Parathyroid adenoma (tissue), 2 donors: ENCODE data around the gene IRAG1.

Experiments
- H2AFZ ChIP-seq: fragments of 300-600 bp; sonication (generic); one replicate; pipeline ENCODE4 v1.7.0; 2017; ENCODE audit warnings: antibody characterized with exemption, mild to moderate bottlenecking
- H3K27ac ChIP-seq: fragments of 300-600 bp; sonication (generic); one replicate; pipeline ENCODE4 v1.7.0; 2017
- H3K27me3 ChIP-seq: fragments of 300-600 bp; sonication (generic); one replicate; pipeline ENCODE4 v1.7.0; 2017; ENCODE audit warnings: low read length; ENCODE audit not compliant: control insufficient read depth, insufficient read depth
- H3K36me3 ChIP-seq: fragments of 300-600 bp; sonication (generic); one replicate; pipeline ENCODE4 v1.7.0; 2017; ENCODE audit warnings: low read length; ENCODE audit not compliant: control insufficient read depth, insufficient read depth
- H3K4me1 ChIP-seq: fragments of 300-600 bp; sonication (generic); one replicate; pipeline ENCODE4 v1.7.0; 2017; ENCODE audit warnings: control low read depth
- H3K4me2 ChIP-seq: fragments of 300-600 bp; sonication (generic); one replicate; pipeline ENCODE4 v1.7.0; 2017; ENCODE audit warnings: low read length
- H3K4me3 ChIP-seq: fragments of 300-600 bp; sonication (generic); one replicate; pipeline ENCODE4 v1.7.0; 2017; ENCODE audit warnings: low read depth, low read length
- H3K79me2 ChIP-seq: fragments of 300-600 bp; sonication (generic); one replicate; pipeline ENCODE4 v1.7.0; 2017; ENCODE audit warnings: control low read depth
- H3K9ac ChIP-seq: fragments of 300-600 bp; sonication (generic); one replicate; pipeline ENCODE4 v1.7.0; 2017; ENCODE audit warnings: mild to moderate bottlenecking
- H3K9me3 ChIP-seq: fragments of 300-600 bp; sonication (generic); one replicate; pipeline ENCODE4 v1.7.0; 2017; ENCODE audit warnings: low read length; ENCODE audit not compliant: control insufficient read depth
- TF ChIP-seq, protein P1 (sequence below): fragments of 300-600 bp; sonication (generic); IDR thresholded peaks from one replicate; pipeline ENCODE4 v1.7.0; 2017; ENCODE audit warnings: antibody characterized with exemption, mild to moderate bottlenecking
- donor health status: primary hyperparathyroidism.

The IRAG1 gene

DNA sequence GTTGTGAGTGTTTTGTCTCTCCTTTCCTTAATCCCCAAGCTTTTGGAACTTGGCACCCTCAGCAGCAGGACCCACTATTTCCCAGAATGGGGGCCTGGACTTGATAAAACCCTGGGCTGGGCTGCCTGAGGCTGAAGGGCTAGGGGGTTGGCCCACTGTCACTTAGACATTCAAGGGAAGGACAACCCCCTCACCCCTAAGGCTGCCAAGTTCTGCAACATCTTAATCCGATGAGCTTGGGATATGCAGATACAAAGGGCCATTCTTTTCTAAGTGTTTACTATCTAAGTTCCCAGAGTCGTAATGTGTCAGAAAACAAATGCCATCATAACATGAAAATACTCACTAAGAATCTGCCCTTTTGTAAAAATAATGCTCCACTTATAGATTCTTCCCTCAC lies 42.9 kb downstream of the IRAG1 start:
- Histone ChIP-seq H3K9ac (no peak overlapping the region), H3K9me3 (no peaks in the 10 kb centered on the region), H3K27me3 (no peaks in the 10 kb centered on the region), H3K36me3 (no peaks in the 10 kb centered on the region), H3K4me3 (no peak overlapping the region), H3K4me2 (no peak overlapping the region), H3K27ac (no peak overlapping the region), H3K79me2 (no peaks in the 10 kb centered on the region), H3K4me1 (peaks cover 3% of the 10 kb centered on the region), H2AFZ (no peak overlapping the region)
- TF ChIP-seq, protein P1, sequence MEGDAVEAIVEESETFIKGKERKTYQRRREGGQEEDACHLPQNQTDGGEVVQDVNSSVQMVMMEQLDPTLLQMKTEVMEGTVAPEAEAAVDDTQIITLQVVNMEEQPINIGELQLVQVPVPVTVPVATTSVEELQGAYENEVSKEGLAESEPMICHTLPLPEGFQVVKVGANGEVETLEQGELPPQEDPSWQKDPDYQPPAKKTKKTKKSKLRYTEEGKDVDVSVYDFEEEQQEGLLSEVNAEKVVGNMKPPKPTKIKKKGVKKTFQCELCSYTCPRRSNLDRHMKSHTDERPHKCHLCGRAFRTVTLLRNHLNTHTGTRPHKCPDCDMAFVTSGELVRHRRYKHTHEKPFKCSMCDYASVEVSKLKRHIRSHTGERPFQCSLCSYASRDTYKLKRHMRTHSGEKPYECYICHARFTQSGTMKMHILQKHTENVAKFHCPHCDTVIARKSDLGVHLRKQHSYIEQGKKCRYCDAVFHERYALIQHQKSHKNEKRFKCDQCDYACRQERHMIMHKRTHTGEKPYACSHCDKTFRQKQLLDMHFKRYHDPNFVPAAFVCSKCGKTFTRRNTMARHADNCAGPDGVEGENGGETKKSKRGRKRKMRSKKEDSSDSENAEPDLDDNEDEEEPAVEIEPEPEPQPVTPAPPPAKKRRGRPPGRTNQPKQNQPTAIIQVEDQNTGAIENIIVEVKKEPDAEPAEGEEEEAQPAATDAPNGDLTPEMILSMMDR = no peak

DNA sequence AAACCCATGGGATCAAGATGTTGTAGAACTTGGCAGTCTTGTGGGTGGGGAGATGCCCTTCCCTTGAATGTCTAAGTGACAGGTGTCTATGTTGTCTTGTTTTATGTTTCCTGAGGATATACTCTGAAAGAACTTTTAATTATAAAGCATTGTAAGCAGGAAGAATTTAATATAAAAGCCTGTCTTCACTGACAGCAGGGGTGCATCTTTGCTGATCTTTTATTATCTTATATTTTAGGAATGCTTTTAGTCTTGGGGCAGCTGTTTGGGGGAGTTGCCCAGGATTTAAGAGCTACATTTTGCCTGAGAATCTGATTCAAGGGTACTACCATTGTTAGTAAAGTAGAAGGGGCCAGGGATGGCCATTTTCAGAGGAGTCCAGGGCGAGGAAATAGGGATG lies 43.4 kb downstream of the IRAG1 start:
- Histone ChIP-seq H3K9ac (no peak overlapping the region), H2AFZ (no peak overlapping the region), H3K4me3 (no peak overlapping the region), H3K27ac (no peak overlapping the region), H3K4me1 (peaks cover 3% of the 10 kb centered on the region), H3K79me2 (no peaks in the 10 kb centered on the region), H3K36me3 (no peaks in the 10 kb centered on the region), H3K9me3 (no peaks in the 10 kb centered on the region), H3K27me3 (no peaks in the 10 kb centered on the region), H3K4me2 (no peak overlapping the region)
- TF ChIP-seq, protein P1 = no peak

DNA sequence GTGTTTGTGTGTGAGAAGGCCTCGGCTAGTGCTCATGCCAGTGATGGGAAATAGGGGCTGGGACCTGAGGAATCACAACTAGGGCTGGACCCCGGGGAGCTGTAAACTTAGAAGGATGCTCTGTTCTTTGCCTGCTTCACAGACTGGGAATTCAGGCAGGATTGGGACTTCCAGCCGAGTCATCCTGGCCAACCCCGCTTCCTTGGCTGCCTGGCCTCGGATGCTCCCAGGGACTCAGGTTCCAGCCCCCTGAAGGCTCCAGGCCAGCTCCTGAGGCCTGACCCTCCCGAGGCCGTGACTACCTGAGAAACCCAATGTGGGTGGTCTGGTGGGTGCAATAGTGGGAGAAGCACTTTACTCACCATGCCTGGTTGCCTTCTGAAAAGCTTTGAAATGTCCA lies 44.7 kb downstream of the IRAG1 start:
- TF ChIP-seq, protein P1 = no peak
- Histone ChIP-seq H3K9me3 (no peaks in the 10 kb centered on the region), H3K79me2 (no peaks in the 10 kb centered on the region), H3K36me3 (no peaks in the 10 kb centered on the region), H2AFZ (no peak overlapping the region), H3K9ac (no peak overlapping the region), H3K27ac (no peak overlapping the region), H3K4me3 (no peak overlapping the region), H3K4me1 (no peaks in the 10 kb centered on the region), H3K27me3 (no peaks in the 10 kb centered on the region), H3K4me2 (no peak overlapping the region)

DNA sequence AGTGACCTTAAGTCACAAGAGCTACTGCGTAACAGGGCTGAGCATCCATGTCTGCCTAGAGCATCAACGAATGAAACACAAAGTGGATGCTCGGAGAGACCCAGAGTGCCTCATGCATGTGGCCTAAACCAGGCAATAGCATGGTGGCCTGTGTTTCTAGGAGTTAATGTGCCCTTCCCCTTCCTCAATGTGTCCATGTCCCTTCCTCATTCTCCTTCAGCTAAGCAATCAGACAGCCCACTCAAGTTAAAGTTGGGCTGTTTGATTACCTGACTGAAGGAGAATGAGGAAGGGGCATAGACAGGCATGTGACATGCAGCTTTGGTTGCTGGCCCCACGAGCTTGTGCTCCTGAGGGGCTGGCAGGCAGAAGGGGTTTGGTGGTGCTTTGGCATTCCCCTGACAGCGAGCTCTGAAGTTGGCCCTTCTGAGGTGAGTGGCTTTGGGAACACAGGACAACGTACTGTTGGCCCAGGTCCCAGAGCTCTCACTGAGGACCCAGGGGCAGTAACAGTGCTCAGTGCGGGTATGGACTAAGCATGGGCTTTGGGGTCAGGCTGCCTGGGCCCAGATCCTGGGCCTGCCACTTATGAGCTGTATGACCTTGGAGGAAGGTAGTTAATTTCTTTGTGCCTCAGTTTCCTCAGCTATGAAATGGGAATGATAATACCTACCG lies 46.7 kb downstream of the IRAG1 start:
- Histone ChIP-seq H3K4me3 (no peak overlapping the region), H3K9me3 (no peaks in the 10 kb centered on the region), H3K4me2 (no peak overlapping the region), H3K36me3 (no peaks in the 10 kb centered on the region), H3K27ac (no peak overlapping the region), H2AFZ (no peak overlapping the region), H3K4me1 (no peaks in the 10 kb centered on the region), H3K27me3 (no peaks in the 10 kb centered on the region), H3K9ac (no peak overlapping the region), H3K79me2 (no peaks in the 10 kb centered on the region)
- TF ChIP-seq, protein P1 = no peak

DNA sequence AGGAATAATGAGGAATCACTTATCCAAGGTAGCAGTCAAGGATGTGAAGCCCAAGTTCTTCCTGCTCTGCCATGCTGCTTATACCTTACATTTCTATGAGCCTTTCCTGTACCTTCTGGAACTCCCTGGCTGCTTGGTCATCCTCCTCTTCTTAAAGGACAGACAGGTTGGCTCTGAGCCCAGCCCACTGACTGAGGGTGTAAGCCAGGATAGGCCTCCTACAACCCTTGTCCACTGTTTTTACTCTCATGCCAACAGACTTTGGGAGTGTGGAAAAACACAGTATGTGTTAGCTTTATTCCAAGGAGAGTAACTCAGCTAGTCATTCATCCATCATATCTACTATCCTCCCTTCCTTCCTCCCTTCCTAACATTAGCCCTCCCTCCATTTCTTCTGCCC lies 47.5 kb downstream of the IRAG1 start:
- Histone ChIP-seq H3K27me3 (no peaks in the 10 kb centered on the region), H2AFZ (no peak overlapping the region), H3K36me3 (no peaks in the 10 kb centered on the region), H3K9me3 (no peaks in the 10 kb centered on the region), H3K9ac (no peak overlapping the region), H3K27ac (no peak overlapping the region), H3K4me2 (no peak overlapping the region), H3K4me3 (no peak overlapping the region), H3K79me2 (no peaks in the 10 kb centered on the region), H3K4me1 (no peaks in the 10 kb centered on the region)
- TF ChIP-seq, protein P1 = no peak
